Activated CD8-positive, alpha-beta memory T cell treated with anti-CD3 and anti-CD28 coated beads for 4 hours (primary cell): Measurements from ENCODE around the gene CXCL5.
"Not testable (repeated sequence)": the region's sequence is repeated elsewhere in the genome, so short reads cannot be mapped to it uniquely, and the experiment has no call there.

ENCODE experiments used
- DNase-seq, 2 donors: peaks; one replicate each; pipeline ENCODE4 v3.0.0-alpha.2; 2020; ENCODE audit warnings: low read depth in 2 of 2

Gene CXCL5

DNA sequence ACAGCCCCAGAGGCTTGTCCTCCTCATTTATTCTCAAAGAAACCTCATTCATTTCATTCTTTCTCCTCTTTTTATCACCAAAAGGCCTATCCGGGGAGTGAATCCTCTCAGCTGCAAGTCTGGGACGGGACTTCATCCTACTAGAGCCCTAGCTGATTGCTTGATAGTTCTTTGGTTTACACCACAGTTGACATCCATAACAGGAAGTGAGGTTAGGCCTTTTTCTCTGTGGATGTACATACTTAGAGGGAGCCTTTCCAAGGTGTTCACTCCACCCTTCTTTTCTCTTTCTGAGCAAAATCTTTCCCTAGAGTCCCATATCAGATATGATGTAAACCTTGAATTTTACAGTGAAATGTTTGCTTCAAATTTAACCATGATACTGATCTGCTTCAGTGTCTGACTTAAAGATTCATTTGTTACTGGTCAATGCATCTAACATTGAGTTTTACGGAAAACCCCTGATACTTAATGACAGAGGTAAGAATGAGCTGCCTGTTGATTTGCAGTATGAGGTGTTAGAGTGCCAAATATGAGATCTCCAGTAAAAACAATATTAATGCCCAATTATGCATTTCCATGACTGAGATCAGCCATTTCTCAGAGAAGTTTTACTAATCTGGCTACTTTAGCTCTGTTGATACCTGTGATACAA lies 16.8 kb upstream of the CXCL5 start:
- no peak for DNase-seq

DNA sequence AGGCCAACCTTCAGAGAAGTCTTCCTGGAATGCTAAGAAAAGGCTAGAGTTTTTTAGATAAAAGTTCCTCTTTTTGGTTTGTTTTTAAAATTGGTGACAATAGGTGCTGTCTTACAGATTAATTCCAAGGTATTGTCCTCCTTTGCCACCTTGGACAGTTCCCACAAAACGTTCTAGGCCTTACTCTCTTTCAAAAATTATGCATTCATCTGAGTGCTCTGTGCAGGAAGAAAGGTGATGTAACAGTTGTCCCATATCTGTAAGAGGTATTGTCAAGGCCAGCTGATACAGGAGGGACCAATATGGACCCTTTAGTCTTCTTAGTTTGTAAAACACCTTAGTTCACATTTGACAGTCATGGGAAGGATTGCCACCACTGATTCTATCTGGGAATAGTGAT lies 15.9 kb upstream of the CXCL5 start:
- DNase-seq: no peak

DNA sequence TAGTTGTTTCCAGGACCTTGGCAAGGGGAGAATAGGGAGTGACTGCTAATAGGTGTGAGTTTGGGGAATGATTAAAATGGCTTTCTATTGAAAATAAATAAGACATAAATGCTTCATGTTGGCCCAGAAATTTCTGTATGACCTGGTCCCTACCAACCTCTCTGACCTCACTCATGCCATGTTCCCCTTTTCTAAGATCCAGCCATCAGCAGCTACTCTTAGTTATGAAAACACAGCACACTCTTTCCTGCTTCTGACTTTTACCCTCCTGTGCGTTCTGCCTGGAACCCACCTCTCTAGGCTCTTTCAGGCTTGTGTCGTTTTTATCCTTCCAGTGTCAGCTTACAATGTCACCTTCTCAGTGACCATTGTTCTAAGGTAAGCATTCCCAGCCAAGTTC lies 14.8 kb upstream of the CXCL5 start:
- DNase-seq: no peak

DNA sequence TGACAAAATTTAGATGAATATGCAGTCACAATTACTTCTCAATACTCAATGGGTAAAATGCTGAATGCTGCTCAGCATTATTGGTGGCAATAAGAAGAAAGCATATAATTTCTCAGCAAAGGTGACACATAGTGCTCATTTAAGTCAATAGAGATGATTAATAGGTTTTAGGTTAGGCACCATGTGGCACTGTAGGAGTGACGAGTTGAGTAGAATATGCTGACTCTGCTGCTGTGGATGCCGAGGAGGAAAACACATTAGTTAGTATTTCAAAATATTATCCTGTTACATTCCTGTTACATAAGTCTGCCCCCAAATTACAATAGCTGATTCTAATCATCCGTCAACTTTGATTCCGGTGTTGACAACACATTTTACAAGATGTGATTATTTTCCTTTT lies 13.7 kb upstream of the CXCL5 start:
- no peak for DNase-seq

DNA sequence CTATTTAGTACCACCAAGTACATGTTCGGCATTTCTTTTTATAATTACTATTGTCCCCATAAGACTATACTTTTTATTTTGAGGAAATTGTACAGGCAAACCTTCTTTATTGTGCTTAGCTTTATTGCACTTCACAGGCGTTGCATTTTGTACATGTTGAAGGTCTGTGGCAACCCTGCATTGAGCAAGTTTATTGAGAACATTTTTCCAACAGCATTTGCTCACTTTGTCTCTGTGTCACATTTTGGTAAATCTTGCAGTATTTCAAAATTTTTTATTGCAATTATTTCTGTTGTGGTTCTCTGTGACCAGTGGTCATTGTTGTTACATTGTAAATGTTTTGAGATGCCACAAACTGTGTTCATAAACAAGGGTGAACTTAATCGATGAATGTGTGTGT lies 10.8 kb upstream of the CXCL5 start:
- DNase-seq: no peak

DNA sequence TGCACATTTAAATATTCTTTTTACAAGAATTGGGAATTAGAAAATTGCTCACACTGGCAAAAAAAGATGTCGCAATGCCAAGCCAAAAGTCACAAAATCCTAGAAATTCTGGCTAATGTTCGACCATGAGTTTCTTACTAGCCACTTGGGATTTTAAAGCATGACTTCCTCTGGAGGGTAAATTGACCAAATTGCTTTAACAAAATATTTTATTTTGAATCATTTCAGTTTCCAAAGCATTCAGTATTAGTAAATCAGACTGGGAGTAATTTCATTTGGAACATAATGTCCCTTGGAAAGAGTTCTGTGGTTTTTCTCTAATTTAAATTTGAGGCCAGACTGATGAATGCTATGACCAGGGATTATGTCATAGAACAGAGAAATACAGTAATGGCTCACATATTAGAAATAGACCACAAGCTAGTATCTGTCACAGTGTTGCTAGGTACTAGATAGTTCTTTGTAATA lies 7.6 kb upstream of the CXCL5 start:
- DNase-seq: no peak

DNA sequence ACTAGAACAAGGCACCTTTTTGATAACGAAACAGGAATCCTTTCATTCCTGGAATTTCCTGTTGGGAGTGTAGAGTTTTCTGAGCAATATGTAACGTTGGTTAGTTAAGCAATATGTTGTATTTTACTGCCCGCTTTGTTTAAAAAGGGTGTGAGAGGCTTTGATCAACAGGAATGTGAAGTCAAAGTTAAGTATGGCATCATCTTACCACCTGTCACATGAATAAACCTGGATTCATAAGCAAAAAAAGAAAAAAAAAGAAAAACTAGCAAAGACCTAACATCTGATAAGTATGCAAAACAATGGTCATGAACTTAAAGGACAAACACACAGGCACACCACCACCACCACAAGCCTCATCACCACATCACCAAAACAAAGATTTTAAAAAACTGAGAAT lies 7.1 kb upstream of the CXCL5 start:
- no peak for DNase-seq

DNA sequence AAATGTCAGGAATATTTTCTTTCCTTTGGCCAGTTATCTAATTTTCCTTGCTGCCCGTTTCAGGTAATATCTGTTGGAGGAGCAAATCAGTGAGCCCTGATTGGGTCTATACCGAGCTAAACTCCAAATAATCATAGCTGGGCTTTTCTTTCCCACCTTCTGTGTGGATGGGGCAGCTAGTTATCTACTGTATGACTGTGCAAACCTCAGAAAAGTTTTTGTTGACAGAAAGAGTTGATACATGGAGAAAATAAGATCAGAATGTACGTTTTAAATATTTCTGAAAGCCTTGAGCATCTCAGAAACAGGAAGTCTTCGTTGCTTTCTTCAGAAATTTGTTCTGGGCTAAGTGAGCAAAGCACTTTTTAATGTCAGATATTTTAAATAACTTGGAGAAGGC lies 6.2 kb upstream of the CXCL5 start:
- DNase-seq: no peak

DNA sequence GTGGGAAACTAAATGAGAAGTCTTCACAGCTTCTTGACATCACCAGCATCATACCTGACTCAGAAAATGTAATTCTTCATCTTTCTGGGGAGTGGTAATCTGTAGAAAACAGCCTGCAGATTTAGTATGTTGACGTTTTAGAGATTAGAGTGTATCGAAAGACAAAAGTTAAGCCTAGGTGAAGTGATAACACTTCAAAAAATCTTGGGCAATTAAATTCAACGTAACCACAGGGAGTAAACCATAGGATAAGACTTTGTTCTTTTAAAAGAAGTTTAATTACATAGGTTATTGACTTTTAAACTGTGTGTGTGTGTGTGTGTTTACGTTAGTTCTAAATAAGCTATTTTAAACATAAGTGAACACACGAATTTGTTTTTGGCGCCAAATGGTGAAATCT lies 1.8 kb upstream of the CXCL5 start:
- no peak for DNase-seq

DNA sequence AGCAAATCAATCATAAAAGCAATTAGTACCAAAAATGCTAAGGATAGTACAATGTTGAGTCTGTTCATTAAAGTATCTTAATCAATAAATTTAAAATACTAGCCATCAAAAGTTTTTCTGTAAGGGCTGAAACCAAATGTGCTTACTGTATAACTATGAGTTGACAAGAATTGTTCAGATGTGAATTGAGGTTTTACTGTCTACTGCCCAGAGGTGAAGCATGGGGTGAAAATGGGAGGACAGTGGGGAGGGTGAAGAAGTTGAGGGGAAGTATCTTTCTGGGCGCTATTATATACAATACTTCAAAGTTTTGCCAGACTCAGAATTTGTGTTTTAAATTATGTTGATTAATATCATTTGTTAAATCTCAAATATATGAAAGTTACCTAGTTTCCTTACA lies 6.4 kb downstream of the CXCL5 start:
- no peak for DNase-seq

DNA sequence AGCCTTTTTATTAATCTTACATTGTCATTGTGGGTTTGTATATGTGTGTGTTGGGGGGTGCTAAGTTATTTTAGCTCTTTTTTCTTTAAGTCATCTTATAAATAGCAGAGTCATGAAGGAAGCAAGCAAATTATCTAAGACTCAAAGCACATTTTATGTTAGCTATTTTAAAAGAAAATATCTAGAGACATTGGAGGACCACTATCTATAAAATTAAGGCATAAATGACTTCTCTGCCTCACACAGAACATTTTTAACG lies 6.8 kb downstream of the CXCL5 start:
- no peak for DNase-seq

DNA sequence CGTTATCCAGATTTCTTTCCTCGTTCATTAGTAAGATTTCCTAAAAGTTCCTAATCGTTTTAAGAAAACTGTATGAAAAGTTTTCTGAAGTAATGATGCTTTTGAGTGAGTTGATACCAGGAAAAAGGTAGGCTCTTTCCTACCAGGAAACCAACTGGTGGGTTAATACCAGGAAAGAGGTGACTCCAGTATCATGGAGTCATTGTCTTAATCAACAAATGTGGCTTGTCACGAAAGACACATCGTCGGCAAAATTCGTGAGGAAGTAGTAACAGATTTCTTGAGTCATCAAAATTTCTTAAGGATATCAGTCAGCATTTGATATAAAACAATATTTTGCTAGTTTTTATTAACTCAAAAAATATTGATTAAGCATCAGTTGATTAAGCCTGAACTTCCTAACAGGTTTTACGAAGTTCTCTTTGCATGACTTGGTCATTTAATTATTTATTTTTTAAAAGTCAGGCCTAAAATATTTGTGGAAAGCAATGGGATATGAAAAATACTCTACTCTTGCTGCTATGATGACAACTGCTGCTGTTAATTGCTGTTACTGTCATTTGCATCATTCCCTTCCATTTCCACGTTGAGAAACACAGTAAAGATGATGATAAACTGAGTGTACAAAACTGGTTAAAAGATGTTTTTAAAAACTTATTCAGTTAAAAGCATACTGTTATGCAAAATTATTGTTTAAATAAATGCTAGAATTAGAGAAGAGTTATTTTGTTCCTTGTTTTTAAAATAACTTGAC lies 7.3 kb downstream of the CXCL5 start:
- no peak for DNase-seq

DNA sequence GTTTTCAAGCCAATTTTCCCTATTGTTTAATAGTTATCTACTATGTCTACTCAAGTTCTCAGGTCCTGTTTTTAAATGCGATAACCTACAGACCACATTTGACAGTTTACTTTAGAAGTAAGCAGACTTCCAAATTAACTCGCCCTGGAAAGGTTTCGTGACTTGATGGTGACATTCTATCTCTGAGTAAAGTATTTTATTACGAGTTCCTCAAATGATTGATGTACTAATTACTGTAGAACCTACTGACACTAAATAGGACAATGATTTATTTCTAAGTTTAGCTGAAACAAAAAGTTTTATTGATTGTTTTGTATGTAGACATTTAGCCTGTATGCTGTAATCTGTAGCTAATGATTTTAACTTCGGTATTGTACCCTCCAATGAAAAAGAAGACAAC lies 8.5 kb downstream of the CXCL5 start:
- no peak for DNase-seq

DNA sequence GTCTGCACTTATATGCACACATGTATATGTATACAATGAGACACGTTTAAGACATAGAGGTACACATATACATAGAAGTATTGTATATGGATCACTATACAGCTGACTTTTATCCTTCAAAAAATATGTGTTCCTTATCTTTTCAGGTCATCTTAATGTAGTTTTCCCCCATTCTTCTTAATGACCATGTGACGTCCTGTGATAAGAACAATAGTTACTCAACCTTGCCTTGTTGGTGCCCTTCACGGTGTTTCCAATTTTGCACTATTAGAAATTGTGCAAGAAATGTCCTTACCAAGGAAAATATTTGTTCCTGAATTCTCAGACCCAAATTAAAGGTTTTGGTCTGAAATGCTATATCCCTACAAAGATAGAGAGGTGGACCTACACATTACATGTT lies 9.4 kb downstream of the CXCL5 start:
- DNase-seq: no peak

DNA sequence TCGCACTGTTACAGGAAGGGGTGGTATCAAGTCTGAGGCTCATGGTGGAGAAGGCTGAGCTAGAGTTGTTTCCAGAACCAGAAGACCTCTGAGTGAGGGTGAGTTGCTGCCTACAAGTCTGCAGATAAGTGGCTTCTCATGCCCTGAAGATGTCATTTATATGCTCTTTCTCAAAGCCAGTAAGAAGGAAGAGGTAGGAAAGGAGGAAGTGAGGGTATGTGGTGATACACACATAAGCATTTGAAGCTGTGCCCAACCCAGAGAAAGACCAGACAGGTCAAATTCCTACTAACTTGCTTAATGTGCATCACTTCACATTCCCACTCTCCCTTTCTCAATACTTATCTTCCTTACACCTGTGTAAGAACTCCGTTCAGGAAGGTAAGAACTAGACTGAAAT lies 10.4 kb downstream of the CXCL5 start, which contains the start of gene PPBP:
PPBP (minus strand) TSS at position 130 of the 400 bp plus-strand sequence; CDS start at position 43, 87 bp downstream.
- no peak for DNase-seq

DNA sequence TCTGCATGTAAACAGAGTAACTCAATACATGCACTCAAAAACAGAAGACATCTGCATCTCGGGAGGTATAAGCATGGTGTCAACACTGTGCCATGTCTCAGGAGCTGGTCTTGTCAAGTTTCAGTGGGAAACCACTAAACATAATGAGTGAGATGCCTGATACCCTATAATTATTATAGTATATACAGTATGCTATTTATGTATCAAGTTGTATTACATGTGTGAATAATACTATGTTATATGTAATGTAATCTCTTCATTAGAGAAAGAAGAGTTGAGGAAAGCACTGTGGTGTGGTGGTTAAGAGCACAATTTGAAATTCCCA lies 13.0 kb downstream of the CXCL5 start:
- no peak for DNase-seq

DNA sequence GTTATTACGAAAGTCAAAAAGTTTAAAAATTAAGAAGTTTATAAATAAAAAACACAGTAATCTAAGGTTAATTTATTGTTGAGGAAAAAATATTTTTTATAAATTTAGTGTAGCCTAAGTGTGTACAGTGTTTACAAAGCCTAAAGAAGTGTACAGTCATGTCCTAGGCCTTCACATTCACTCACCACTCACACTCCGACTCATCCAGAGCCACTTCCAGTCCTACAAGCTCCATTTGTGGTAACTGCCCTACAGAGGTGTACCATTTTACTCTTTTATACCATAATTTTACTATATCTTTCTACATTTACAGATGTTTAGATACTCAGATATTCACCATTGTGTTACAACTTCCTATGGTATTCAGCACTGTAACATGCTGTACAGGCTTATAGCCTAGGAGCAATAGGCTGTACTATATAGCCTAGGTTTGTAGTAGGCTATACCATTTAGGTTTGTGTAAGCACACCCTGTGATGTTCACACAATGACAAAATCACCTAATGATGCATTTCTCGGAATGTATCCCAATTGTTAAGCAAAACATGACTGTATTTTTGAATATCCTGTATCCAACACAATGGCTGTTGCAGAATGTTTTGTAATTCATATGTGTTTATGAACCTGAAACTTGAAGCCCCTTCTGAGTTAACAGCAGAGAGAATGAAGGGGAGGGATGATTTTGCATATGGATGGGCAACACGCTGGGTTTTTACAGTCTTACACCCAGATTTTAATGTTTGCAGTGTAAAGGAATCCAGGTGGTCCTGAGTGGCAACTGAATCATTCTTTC lies 13.5 kb downstream of the CXCL5 start:
- DNase-seq: no peak

DNA sequence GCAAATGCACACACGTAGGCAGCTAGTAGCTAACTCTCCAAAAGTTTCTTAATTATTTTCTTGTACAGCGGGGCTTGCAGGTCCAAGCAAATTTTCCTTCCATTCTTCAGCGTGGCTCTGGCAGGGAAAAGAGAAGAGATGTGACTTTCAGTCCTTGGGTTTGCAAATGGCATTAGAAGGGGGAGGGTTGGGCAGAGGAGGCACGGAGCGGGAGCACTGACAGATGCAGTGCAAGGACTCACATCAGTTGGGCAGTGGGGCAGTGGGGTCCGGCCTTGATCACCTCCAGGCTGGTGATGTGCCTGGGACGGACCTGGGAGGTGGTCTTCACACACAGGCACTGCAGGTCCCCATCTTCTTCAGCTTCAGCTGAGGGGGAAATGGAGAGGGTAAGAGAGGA lies 17.3 kb downstream of the CXCL5 start:
- DNase-seq: not testable (repeated sequence)

DNA sequence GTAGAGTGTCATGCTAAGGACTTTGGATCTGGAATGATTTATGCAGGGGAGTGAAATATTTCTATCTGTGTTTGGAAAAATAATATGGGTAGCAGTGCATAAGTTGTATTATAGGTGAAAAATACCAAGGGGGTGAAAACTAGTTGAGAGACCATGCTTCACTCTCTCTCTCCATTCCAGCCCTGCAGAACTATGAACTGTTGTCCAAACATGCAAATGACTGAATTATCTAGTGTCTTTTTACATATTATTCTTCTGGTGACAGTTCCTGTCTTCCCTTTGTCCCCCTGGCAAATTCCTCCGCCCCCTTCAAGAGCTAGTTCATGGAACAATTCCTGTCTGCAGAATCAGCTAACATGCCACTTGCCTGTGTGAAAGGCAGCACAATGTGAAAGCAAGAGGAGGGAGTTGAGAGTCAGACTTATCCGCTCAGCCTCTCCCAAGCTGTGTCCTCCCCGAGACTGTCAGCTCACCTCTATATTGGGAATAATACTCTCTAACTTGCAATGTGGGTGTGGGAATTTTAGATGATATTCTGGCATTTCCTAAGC lies 19.0 kb downstream of the CXCL5 start:
- no peak for DNase-seq

DNA sequence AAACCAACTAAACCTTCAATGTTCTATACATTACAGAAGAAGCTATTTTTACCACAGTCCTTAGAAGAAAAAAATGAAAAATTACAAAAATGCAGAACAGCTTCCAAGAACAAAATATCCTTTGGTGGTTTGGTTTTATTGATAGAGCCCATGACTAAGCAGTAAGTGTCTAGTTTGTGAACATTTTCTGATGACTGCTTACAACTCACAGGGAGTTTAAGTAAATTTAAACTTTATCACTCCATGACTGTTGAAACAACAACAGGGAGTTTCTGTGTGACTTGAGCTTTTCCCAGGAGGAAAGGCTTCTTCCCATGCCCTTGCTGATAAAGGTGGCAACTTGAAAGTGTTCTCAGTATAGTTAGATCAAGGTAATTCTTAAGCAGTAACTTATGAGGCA lies 19.6 kb downstream of the CXCL5 start:
- no peak for DNase-seq

DNA sequence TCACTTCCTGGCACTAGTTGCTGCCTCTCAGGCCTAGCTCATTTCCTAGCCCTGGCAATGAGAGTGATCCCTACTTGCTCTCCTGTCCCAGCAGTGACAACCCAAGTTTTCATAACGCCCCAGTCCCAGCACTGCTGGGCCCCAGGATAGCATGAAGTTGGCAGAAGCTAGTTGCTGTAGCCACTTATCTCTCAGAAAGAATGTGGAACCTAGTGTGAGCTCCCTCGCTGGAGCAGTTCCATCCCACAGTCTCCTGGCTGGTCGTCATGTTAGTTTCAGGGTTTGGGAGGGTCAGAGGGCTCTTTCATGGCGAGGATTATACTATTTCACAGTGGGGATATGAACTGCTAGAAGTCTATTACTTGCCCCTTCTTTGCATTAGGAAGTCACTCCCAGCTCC lies 21.8 kb downstream of the CXCL5 start:
- no peak for DNase-seq

DNA sequence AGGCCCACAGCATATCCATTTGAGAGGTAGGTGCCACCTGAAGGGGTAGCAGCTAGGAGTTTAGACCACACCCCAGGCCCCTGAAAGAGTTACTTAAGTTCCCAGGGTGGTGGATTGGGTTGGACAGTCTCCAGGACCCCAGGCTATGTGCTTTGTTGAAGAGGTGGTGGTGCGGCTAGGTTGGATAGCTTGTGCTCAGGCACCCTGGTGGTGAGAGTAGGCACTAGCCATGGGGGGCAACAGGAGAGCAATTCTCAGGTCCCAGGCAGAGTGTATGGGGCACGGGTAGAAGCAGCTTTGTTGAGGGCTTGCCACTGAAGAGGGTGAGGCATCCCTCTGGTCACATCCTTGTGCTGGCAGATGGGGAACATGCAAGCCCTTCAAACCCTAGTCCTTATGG lies 22.3 kb downstream of the CXCL5 start:
- DNase-seq: no peak

DNA sequence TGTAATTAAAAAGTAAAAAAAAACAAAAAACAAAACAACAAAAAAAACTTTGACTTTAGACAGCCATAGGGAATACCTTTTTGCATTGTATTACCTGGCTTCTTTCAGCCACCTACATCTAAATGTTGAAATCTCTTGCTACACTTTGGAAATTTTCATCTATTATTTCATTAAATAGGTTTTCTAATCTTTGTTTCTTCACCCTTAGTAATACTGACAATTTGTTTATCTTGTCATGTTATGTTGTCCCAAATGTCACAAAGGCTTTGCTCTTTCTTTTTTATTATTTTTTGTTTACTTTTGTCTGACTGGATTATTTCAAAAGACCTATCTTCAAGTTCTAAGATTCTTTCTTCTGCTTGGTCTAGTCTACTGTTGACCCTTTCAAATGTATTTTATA lies 24.1 kb downstream of the CXCL5 start:
- DNase-seq: no peak
